CD4-positive, CD25-positive, alpha-beta regulatory T cell (primary cell): Measurements from ENCODE around the gene CASKIN2. TPM values are rescaled to one million over a fixed set of nuclear protein-coding genes. Genes with fewer than 3 reads are reported as not detected.

Experiments
- ATAC-seq, 2 donors: fragments of 150-1000 bp; cut with Tn5 transposase; one replicate each; pipeline ENCODE4 v1.10.0; 2021; ENCODE audit warnings: low read depth in 2 of 2, moderate number of reproducible peaks in 2 of 2, moderate library complexity in 1 of 2
- DNase-seq, 3 donors: peaks; one replicate each; pipeline versions ENCODE4 v3.0.0 to v3.0.0-alpha.2; 2012 to 2022; ENCODE audit warnings: mixed read lengths in 1 of 3
- H3K27ac ChIP-seq: one replicate; pipeline ENCODE4 v1.7.0; 2013; ENCODE audit warnings: mild to moderate bottlenecking, low read length; ENCODE audit not compliant: insufficient read depth, poor library complexity, severe bottlenecking
- H3K27me3 ChIP-seq: one replicate; pipeline ENCODE4 v1.7.0; 2013; ENCODE audit warnings: low read length; ENCODE audit not compliant: control insufficient read depth, insufficient read depth
- H3K36me3 ChIP-seq: one replicate; pipeline ENCODE4 v1.7.0; 2013; ENCODE audit warnings: mild to moderate bottlenecking, low read length, moderate library complexity; ENCODE audit not compliant: control insufficient read depth, insufficient read depth
- H3K4me1 ChIP-seq: 2 replicates; pipeline ENCODE4 v1.7.0; 2013; ENCODE audit warnings: mild to moderate bottlenecking, low read length; ENCODE audit not compliant: insufficient read depth, control insufficient read depth, poor library complexity, severe bottlenecking
- H3K4me3 ChIP-seq: one replicate; pipeline ENCODE4 v1.7.0; 2013; ENCODE audit warnings: low read depth, mild to moderate bottlenecking, low read length, moderate library complexity
- H3K9me3 ChIP-seq, 2 experiments: 1 replicate in 1 of 2; 2 replicates in 1 of 2; pipeline ENCODE4 v1.7.0; 2013; ENCODE audit warnings: low read length in 2 of 2, mild to moderate bottlenecking in 1 of 2, moderate library complexity in 1 of 2; ENCODE audit not compliant: control insufficient read depth in 2 of 2
- H3K27ac Mint-ChIP-seq, 3 donors: one replicate each; pipeline ENCODE4 v1.8.0; 2020 to 2022; ENCODE audit warnings: mild to moderate bottlenecking in 3 of 3, mixed read lengths in 3 of 3, moderate library complexity in 2 of 3
- H3K27me3 Mint-ChIP-seq: one replicate; pipeline ENCODE4 v1.8.0; 2022; ENCODE audit warnings: mild to moderate bottlenecking, mixed read lengths
- H3K36me3 Mint-ChIP-seq: one replicate; pipeline ENCODE4 v1.8.0; 2020; ENCODE audit warnings: mixed read lengths
- H3K4me1 Mint-ChIP-seq, 4 donors: one replicate each; pipeline ENCODE4 v1.8.0; 2020 to 2022; ENCODE audit warnings: mixed read lengths in 4 of 4, mild to moderate bottlenecking in 1 of 4
- H3K4me3 Mint-ChIP-seq, 4 donors: one replicate each; pipeline ENCODE4 v1.8.0; 2020 to 2022; ENCODE audit warnings: mild to moderate bottlenecking in 4 of 4, mixed read lengths in 4 of 4, moderate library complexity in 3 of 4
- H3K9me3 Mint-ChIP-seq, 7 donors: one replicate each; pipeline ENCODE4 v1.8.0; 2020 to 2022; ENCODE audit warnings: mixed read lengths in 7 of 7, mild to moderate bottlenecking in 3 of 7, moderate library complexity in 2 of 7
- polyA plus RNA-seq, 4 donors: library from polyadenylated mRNA; unstranded; fragments of 300-500 nt; fragmentation: Illumina TruSeq; gene quantifications; one replicate each; pipeline ENCODE4 v1.2.3, GENCODE V29; 2021
- total RNA-seq: library from RNA; stranded (reverse); gene quantifications from one replicate; pipeline ENCODE4 v1.2.3, GENCODE V29; 2022

The CASKIN2 gene
- total and polyA plus RNA-seq, 5 donors from 2014 or later, result 0.24 to 0.44 TPM; not detected in 3

- Mint-ChIP-seq H3K27me3 (no peaks in the 10 kb centered on the region), H3K36me3 (no peaks in the 10 kb centered on the region), H3K9me3 (no peaks in the 10 kb centered on the region), H3K4me1 (peaks cover 0 to 4% (median 1%) of the 10 kb centered on the region in 4 donors), H3K27ac (no peak overlapping the region), H3K4me3 (peak overlapping the region in 1 of 4 donors; percentile 80)
- Histone ChIP-seq H3K4me3 (no peak overlapping the region), H3K27ac (no peak overlapping the region), H3K36me3 (no peaks in the 10 kb centered on the region), H3K27me3 (no peaks in the 10 kb centered on the region), H3K4me1 (no peaks in the 10 kb centered on the region), H3K9me3 (no peaks in the 10 kb centered on the region)
- no peak for DNase-seq
- ATAC-seq, result no peak
Measured at GRCh38 chr17:75450270-75450669, 65.1 kb downstream of the CASKIN2 start.

Other genes starting within 250 kb of the CASKIN2 start
- 35.7 TPM for gene MIF4GD, start 244.3 kb downstream of the CASKIN2 start, total RNA-seq
- 100 to 1,000 TPM in 1 of 4 donors, 10 to 100 TPM in 3; 78.3 to 102 (median 89.4) TPM for gene MIF4GD, start 244.3 kb downstream of the CASKIN2 start, polyA plus RNA-seq
- 24.9 TPM for gene SLC25A19, start 226.1 kb downstream of the CASKIN2 start, total RNA-seq
- gene SLC25A19, start 226.1 kb downstream of the CASKIN2 start, polyA plus RNA-seq, result 10 to 100 TPM; 15.1 to 21.9 (median 19.0) TPM
- gene GRB2, start 109.9 kb downstream of the CASKIN2 start, total RNA-seq, result 142 TPM
- gene GRB2, start 109.9 kb downstream of the CASKIN2 start, polyA plus RNA-seq, result 100 to 1,000 TPM; 131 to 152 (median 138) TPM
- gene TMEM94, start 58.9 kb downstream of the CASKIN2 start, total RNA-seq, result 94.7 TPM
- gene TMEM94, start 58.9 kb downstream of the CASKIN2 start, polyA plus RNA-seq, result 1 to 10 TPM; 4.0 to 8.4 (median 6.2) TPM
- 35.2 TPM for gene TSEN54, start 991 bp upstream of the CASKIN2 start, total RNA-seq
- 10 to 100 TPM; 42.7 to 54.6 (median 52.9) TPM for gene TSEN54, start 991 bp upstream of the CASKIN2 start, polyA plus RNA-seq
- 44.1 TPM for gene LLGL2, start 10.2 kb upstream of the CASKIN2 start, total RNA-seq
- 10 to 100 TPM; 13.6 to 19.2 (median 16.8) TPM for gene LLGL2, start 10.2 kb upstream of the CASKIN2 start, polyA plus RNA-seq
- gene MYO15B, start 72.3 kb upstream of the CASKIN2 start, total RNA-seq, result 117 TPM
- gene MYO15B, start 72.3 kb upstream of the CASKIN2 start, polyA plus RNA-seq, result 1 to 10 TPM in 2 of 4 donors, under 1 TPM in 2; 0.95 to 1.1 (median 1.0) TPM
- 1.6 TPM for gene SMIM5, start 117.9 kb upstream of the CASKIN2 start, total RNA-seq
- gene SMIM5, start 117.9 kb upstream of the CASKIN2 start, polyA plus RNA-seq, result under 1 TPM in 2 of 4 donors, not detected in 2; 0.07 to 0.10 TPM
- gene RECQL5, start 151.6 kb upstream of the CASKIN2 start, total RNA-seq, result 25.5 TPM
- gene RECQL5, start 151.6 kb upstream of the CASKIN2 start, polyA plus RNA-seq, result 10 to 100 TPM in 2 of 4 donors, 1 to 10 TPM in 2; 8.7 to 16.4 (median 11.4) TPM
- gene SAP30BP, start 151.8 kb upstream of the CASKIN2 start, total RNA-seq, result 253 TPM
- 100 to 1,000 TPM in 1 of 4 donors, 10 to 100 TPM in 3; 79.3 to 114 (median 81.5) TPM for gene SAP30BP, start 151.8 kb upstream of the CASKIN2 start, polyA plus RNA-seq
- not detected for gene ITGB4, start 205.9 kb upstream of the CASKIN2 start, total RNA-seq
- gene ITGB4, start 205.9 kb upstream of the CASKIN2 start, polyA plus RNA-seq, result under 1 TPM in 3 of 4 donors, not detected in 1; 0.28 to 0.60 (median 0.56) TPM
- 9.1 TPM for gene GALK1, start 249.7 kb upstream of the CASKIN2 start, total RNA-seq
- gene GALK1, start 249.7 kb upstream of the CASKIN2 start, polyA plus RNA-seq, result 10 to 100 TPM; 18.7 to 24.3 (median 21.9) TPM